Stomach smooth muscle (tissue), 2 donors: ENCODE results near the gene TUBA8.
"Not testable (repeated sequence)": the region's sequence is repeated elsewhere in the genome, so short reads cannot be mapped to it uniquely, and the experiment has no call there.

Experiments used
- H3K27ac ChIP-seq: one replicate; pipeline ENCODE4 v1.7.0; 2013; ENCODE audit warnings: mild to moderate bottlenecking, low read length, inconsistent platforms
- H3K27me3 ChIP-seq, 2 donors: one replicate each; pipeline ENCODE4 v1.7.0; 2013; ENCODE audit warnings: low read length in 2 of 2; ENCODE audit not compliant: insufficient read depth in 2 of 2, control insufficient read depth in 1 of 2
- H3K36me3 ChIP-seq, 2 donors: one replicate each; pipeline ENCODE4 v1.7.0; 2013; ENCODE audit warnings: low read length in 2 of 2; ENCODE audit not compliant: control insufficient read depth in 2 of 2, insufficient read depth in 2 of 2
- H3K4me1 ChIP-seq: one replicate; pipeline ENCODE4 v1.7.0; 2013; ENCODE audit warnings: low read length; ENCODE audit not compliant: control insufficient read depth, insufficient read depth
- H3K4me3 ChIP-seq, 2 donors: one replicate each; pipeline ENCODE4 v1.7.0; 2013; ENCODE audit warnings: low read length in 2 of 2
- H3K9ac ChIP-seq, 2 donors: one replicate each; pipeline ENCODE4 v1.7.0; 2013; ENCODE audit warnings: low read length in 2 of 2, mild to moderate bottlenecking in 1 of 2
- H3K9me3 ChIP-seq, 2 donors: one replicate each; pipeline ENCODE4 v1.7.0; 2013; ENCODE audit warnings: low read length in 2 of 2; ENCODE audit not compliant: control insufficient read depth in 2 of 2
- donor health status: healthy.
- donor health status: Pancreatic carcinoma.

Gene TUBA8

GRCh38 chr22:18106550-18107341 lies 3.9 kb upstream of the TUBA8 start:
- not testable (repeated sequence) for H3K9me3 ChIP-seq, H3K27ac ChIP-seq, H3K36me3 ChIP-seq, H3K4me3 ChIP-seq, H3K9ac ChIP-seq
- Histone ChIP-seq H3K4me1 (peaks cover 18% of the 10 kb centered on the region), H3K27me3 (peaks cover 13 to 25% of the 10 kb centered on the region in 2 donors)

GRCh38 chr22:18108187-18108586 lies 2.4 kb upstream of the TUBA8 start:
- peaks cover 13 to 27% of the 10 kb centered on the region in 2 donors for H3K27me3 ChIP-seq
- no peaks in the 10 kb centered on the region for H3K9me3 ChIP-seq
- no peak overlapping the region for H3K27ac ChIP-seq
- no peak overlapping the region for H3K4me3 ChIP-seq
- peaks cover 18% of the 10 kb centered on the region for H3K4me1 ChIP-seq
- no peak overlapping the region for H3K9ac ChIP-seq
- H3K36me3 ChIP-seq = no peaks in the 10 kb centered on the region

DNA sequence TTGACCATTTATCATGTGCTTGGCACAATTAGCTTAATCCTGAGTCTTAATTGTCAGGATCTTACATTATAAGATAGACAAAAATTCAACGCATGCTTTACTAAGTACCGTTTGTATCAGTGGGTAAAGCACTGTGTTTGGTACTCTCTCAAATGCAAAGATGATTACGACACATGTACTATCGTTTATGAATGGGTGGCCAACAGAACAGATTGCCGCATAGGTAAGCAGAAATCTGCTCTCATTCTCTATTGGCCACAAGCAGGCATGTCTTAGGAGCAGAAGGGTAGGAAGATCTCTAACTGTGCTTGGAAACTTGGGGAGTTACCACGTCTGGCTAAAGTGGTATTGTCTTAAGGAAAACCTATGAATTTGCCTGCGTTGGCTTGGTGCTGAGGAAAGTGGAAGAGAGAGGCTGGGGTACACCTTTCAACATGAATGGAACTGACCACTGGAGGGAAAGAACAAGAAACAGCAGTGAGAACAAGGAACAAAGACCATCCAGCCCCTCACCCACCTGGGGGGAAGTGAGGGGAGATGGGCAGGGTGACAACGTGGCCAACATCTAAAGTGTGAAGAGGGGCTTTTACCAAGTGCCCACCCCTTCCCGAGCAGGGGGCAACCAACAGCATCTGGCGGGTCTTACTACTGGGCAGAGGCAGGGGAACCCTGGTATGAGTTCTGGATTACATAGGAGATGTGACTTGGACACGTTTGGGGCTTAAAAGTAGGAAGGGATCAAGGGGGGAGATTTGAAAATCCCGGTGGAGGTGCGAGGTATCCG lies 1.0 kb upstream of the TUBA8 start:
- H3K36me3 ChIP-seq = no peaks in the 10 kb centered on the region
- H3K4me1 ChIP-seq = peaks cover 18% of the 10 kb centered on the region
- peaks cover 13 to 27% of the 10 kb centered on the region in 2 donors for H3K27me3 ChIP-seq
- peak overlapping the region; percentile 42 to 68 for H3K4me3 ChIP-seq
- no peaks in the 10 kb centered on the region for H3K9me3 ChIP-seq
- H3K9ac ChIP-seq = no peak overlapping the region
- H3K27ac ChIP-seq = no peak overlapping the region

- peaks cover 9 to 25% of the 10 kb centered on the region in 2 donors for H3K27me3 ChIP-seq
- peak overlapping the region in 1 of 2 donors; percentile 46 for H3K9ac ChIP-seq
- H3K27ac ChIP-seq = no peak overlapping the region
- no peaks in the 10 kb centered on the region for H3K9me3 ChIP-seq
- peak overlapping the region; percentile 48 to 68 for H3K4me3 ChIP-seq
- no peaks in the 10 kb centered on the region for H3K36me3 ChIP-seq
- H3K4me1 ChIP-seq = peaks cover 18% of the 10 kb centered on the region
Observed at GRCh38 chr22:18110954-18111758, 547 bp downstream of the TUBA8 start.

- no peak overlapping the region for H3K4me3 ChIP-seq
- no peaks in the 10 kb centered on the region for H3K9me3 ChIP-seq
- peaks cover 18% of the 10 kb centered on the region for H3K4me1 ChIP-seq
- peaks cover 9 to 25% of the 10 kb centered on the region in 2 donors for H3K27me3 ChIP-seq
- H3K9ac ChIP-seq = no peak overlapping the region
- no peaks in the 10 kb centered on the region for H3K36me3 ChIP-seq
- H3K27ac ChIP-seq = no peak overlapping the region
Observed at GRCh38 chr22:18111759-18112330, 1.2 kb downstream of the TUBA8 start.

- Histone ChIP-seq H3K9ac (no peak overlapping the region), H3K27ac (no peak overlapping the region), H3K36me3 (no peaks in the 10 kb centered on the region), H3K4me1 (peaks cover 18% of the 10 kb centered on the region), H3K27me3 (peaks cover 9 to 25% of the 10 kb centered on the region in 2 donors), H3K4me3 (no peak overlapping the region), H3K9me3 (no peaks in the 10 kb centered on the region)
Observed at GRCh38 chr22:18112440-18112839, 1.8 kb downstream of the TUBA8 start.

- Histone ChIP-seq H3K36me3 (no peaks in the 10 kb centered on the region), H3K27me3 (peaks cover 9 to 25% of the 10 kb centered on the region in 2 donors), H3K9me3 (no peaks in the 10 kb centered on the region), H3K4me3 (no peak overlapping the region), H3K27ac (no peak overlapping the region), H3K9ac (no peak overlapping the region), H3K4me1 (peaks cover 18% of the 10 kb centered on the region)
Observed at GRCh38 chr22:18113680-18114394, 3.2 kb downstream of the TUBA8 start.

DNA sequence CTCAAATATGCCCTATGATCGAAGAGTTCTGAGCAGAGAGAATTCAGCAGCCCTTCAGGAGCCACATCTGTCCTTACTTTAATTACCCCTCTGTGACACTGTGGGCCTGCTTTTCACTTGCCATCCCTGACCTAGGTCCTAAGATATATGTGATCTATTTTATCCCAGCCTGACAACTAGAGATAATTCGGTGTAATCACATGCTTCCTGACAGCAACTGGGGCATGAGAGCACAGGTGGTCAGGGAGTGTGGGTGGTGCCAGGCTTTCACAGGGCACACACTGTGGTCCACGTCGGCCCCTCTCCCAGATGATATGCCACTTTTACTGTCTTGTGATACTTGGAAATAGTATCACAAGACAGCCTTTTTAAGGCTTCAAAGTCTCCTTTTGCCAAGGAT lies 3.9 kb downstream of the TUBA8 start:
- Histone ChIP-seq H3K4me3 (no peak overlapping the region), H3K4me1 (peaks cover 18% of the 10 kb centered on the region), H3K9ac (no peak overlapping the region), H3K27me3 (peaks cover 8 to 21% of the 10 kb centered on the region in 2 donors), H3K9me3 (no peaks in the 10 kb centered on the region), H3K27ac (no peak overlapping the region), H3K36me3 (no peaks in the 10 kb centered on the region)

DNA sequence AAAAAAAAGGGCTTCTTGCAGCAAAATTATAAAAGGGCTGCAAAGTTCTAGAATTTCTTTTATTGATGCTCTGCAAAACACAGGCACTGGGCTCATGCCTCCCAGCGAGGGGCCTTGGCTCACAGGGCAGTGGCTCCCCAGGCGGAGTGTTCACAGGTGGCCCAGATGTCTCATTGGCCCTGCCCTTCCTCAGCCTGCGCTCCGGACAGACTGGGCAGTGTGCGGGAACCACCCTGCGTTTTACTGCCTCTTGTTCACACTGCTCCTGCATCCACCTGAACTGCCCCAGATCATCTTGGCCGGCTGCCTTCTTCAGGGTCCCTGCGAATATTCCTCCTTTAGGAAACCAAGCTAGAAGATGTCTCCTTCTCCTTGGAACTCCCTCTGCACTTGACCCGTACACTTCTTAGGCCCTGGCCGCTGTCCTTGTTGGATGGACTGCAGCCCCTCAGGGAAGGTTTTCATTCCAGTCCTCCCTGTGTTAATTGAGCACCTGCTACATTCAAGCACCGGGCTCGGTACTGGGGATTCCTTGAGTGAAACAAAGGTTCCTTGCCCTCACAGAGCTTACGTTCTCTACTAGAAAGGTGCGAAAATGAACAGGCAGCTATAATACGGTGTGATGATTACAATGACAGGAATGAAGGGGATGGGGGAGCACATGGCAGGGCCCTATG lies 4.5 kb downstream of the TUBA8 start:
- H3K4me3 ChIP-seq = no peak overlapping the region
- H3K4me1 ChIP-seq = peaks cover 14% of the 10 kb centered on the region
- H3K27me3 ChIP-seq = peaks cover 4 to 17% of the 10 kb centered on the region in 2 donors
- H3K36me3 ChIP-seq = no peaks in the 10 kb centered on the region
- H3K27ac ChIP-seq = no peak overlapping the region
- H3K9me3 ChIP-seq = no peaks in the 10 kb centered on the region
- no peak overlapping the region for H3K9ac ChIP-seq
